ENCODE data around the gene TMEM221. TPM values are rescaled to one million over a fixed set of nuclear protein-coding genes. Genes with fewer than 3 reads are reported as not detected.

The TMEM221 gene
- total and polyA plus RNA-seq, 9 of the 15 experiments (the other 6 are each of a cell fraction or from before 2014, with no cell fraction given), result 0.06 to 0.35 TPM; not detected in 7

GRCh38 chr19:17469092-17469480 lies 20.6 kb upstream of the TMEM221 start (continued):
- no peak for TF ChIP-seq ZNF655 (CRISPR knock-in tag; IDR thresholded peaks at IDR 0.05)
- TF ChIP-seq MLLT1 (IDR thresholded peaks at IDR 0.05), result no peak
- peak; percentile 56; the same call in 1 of the 2 replicates for TF ChIP-seq MGA (IDR thresholded peaks at IDR 0.05)
- peak in 1 of 2 experiments; percentile 99 for TF ChIP-seq MNT (conservative IDR thresholded peaks at IDR 0.05)
- TF ChIP-seq FOS (IDR thresholded peaks at IDR 0.05; ENCODE audit: extremely low read depth, insufficient read length), result no peak
- TF ChIP-seq CBX3 (IDR thresholded peaks at IDR 0.05; ENCODE audit: borderline replicate concordance in 1 of 2, low read length in 2 of 2), result no peak
- no peak for TF ChIP-seq NBN (IDR thresholded peaks at IDR 0.05; ENCODE audit: low read depth)
- TF ChIP-seq NR4A1 (CRISPR knock-in tag; IDR thresholded peaks at IDR 0.05), result no peak
- TF ChIP-seq NR4A1 (tag; IDR thresholded peaks at IDR 0.05), result no peak
- no peak for TF ChIP-seq ZNF324 (CRISPR knock-in tag; IDR thresholded peaks at IDR 0.05)
- no peak for TF ChIP-seq JUNB (CRISPR knock-in tag; conservative IDR thresholded peaks at IDR 0.05)
- no peak for TF ChIP-seq COPS2 (conservative IDR thresholded peaks at IDR 0.05)
- no peak for TF ChIP-seq RBM15 (IDR thresholded peaks at IDR 0.05; ENCODE audit: insufficient read depth, low read length)
- no peak for TF ChIP-seq SMARCE1 (IDR thresholded peaks at IDR 0.05)

All from K562 (cell line).